Vagina (tissue), 2 donors: ENCODE measurements around the gene ZNF296. TPM values are rescaled to one million over a fixed set of nuclear protein-coding genes. Genes with fewer than 3 reads are reported as not detected.

ENCODE experiments used
- DNase-seq, 2 donors: peaks; one replicate each; pipeline ENCODE4 v3.0.0-alpha.2; 2017; ENCODE audit errors: extremely low spot score in 2 of 2
- H3K27ac ChIP-seq: fragments of 200-600 bp; sonication (generic); one replicate; pipeline ENCODE4 v1.5.1; 2019
- H3K27me3 ChIP-seq: fragments of 200-600 bp; sonication (generic); one replicate; pipeline ENCODE4 v1.5.1; 2019
- H3K36me3 ChIP-seq, 2 donors: fragments of 200-600 bp; sonication (generic); one replicate each; pipeline ENCODE4 v1.5.1; 2017 to 2019
- H3K4me1 ChIP-seq: fragments of 200-600 bp; sonication (generic); one replicate; pipeline ENCODE4 v1.5.1; 2019
- H3K4me3 ChIP-seq, 2 donors: fragments of 200-600 bp; sonication (generic); 1 replicate in 1 of 2; 2 replicates in 1 of 2; pipeline ENCODE4 v1.5.1; 2016 to 2019
- H3K9me3 ChIP-seq: fragments of 200-600 bp; sonication (generic); one replicate; pipeline ENCODE4 v1.5.1; 2019
- CTCF ChIP-seq, 3 experiments: fragments of 450-650 bp in 2 of 3; fragments of 200-600 bp in 1 of 3; sonication (generic) in 1 of 3; IDR thresholded peaks; one replicate each; pipeline ENCODE4 v1.5.1; 2017 to 2019; ENCODE audit warnings: antibody characterized with exemption in 3 of 3, mild to moderate bottlenecking in 2 of 3, moderate library complexity in 2 of 3
- POLR2A ChIP-seq, 2 donors: fragments of 450-650 bp; IDR thresholded peaks; one replicate each; pipeline ENCODE4 v1.6.1; 2017; ENCODE audit warnings: antibody characterized with exemption in 2 of 2, mild to moderate bottlenecking in 2 of 2, moderate library complexity in 2 of 2
- POLR2AphosphoS5 ChIP-seq, 2 donors: sonication (generic); formaldehyde crosslinking; IDR thresholded peaks; one replicate each; pipeline ENCODE4 v1.9.0; 2017; ENCODE audit warnings: antibody characterized with exemption in 2 of 2, mild to moderate bottlenecking in 2 of 2, low read depth in 1 of 2; ENCODE audit not compliant: insufficient read depth in 1 of 2
- intact Hi-C: fragments of 100-400 bp; cut with DNase I; formaldehyde crosslinking; loops from one replicate; pipeline ENCODE4 v1.15.1; 2023
- total RNA-seq: library from RNA; depleted of rRNA; stranded (reverse); fragments of >200 nt; gene quantifications from one replicate; pipeline ENCODE4 v1.2.3, GENCODE V29; 2016

The ZNF296 gene
- total RNA-seq, 1 donor from 2014 or later = 5.6 TPM

DNA sequence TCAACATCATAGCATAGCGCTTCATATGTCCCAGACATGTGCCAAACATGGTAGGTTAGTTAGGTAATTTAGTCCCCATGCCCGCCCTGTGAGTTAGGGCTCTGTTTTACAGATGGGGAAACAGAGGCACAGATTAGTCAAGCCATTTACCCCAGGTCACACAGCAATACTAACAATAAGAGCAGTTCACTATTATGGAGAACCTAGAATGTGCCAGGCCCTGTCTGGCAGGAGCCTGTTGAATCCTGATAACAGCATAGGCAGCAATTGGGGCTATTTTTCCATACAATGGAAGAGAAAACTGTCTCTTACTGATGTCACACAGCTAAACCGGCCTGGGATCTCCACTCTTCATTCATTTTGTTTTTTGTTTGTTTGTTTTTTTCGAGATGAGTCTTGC lies 10.2 kb upstream of the ZNF296 start:
- no peak for DNase-seq
- H3K36me3 ChIP-seq = peaks cover 0 to 20% of the 10 kb centered on the region in 2 donors
- TF ChIP-seq POLR2A (IDR thresholded peaks at IDR 0.05) (no peak), CTCF (IDR thresholded peaks at IDR 0.05) (no peak), POLR2AphosphoS5 (IDR thresholded peaks at IDR 0.05; ENCODE audit: insufficient read depth in 1 of 2, low read depth in 1 of 2) (no peak)
- H3K4me3 ChIP-seq = no peak overlapping the region
- no peak overlapping the region for H3K27ac ChIP-seq
- H3K4me1 ChIP-seq = peaks cover 9% of the 10 kb centered on the region
- H3K9me3 ChIP-seq = no peaks in the 10 kb centered on the region
- H3K27me3 ChIP-seq = no peaks in the 10 kb centered on the region
- intact Hi-C loops = no loop called here

DNA sequence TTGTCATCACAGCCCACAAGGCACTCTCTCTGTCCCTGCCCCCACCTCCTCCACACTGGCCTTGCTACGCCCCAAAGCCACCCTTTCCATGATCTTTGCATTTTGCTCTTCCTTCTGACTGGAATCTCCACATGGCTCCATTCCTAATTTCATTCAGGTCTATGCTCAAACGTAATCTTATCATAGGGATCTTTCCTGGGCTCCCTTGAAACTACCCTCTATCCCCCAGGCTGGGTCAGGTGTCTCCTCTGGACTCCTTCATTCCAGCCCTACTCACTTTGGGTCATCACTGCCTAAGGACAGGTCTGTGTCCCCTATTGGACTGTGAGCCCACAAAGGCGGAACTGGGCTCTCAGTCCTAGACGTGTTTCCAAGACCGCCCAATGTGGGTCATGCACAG lies 5.9 kb upstream of the ZNF296 start:
- Histone ChIP-seq H3K4me1 (peaks cover 31% of the 10 kb centered on the region), H3K27me3 (no peaks in the 10 kb centered on the region), H3K4me3 (no peak overlapping the region), H3K9me3 (no peaks in the 10 kb centered on the region), H3K27ac (no peak overlapping the region), H3K36me3 (no peaks in the 10 kb centered on the region)
- TF ChIP-seq CTCF (IDR thresholded peaks at IDR 0.05) (no peak), POLR2A (IDR thresholded peaks at IDR 0.05) (no peak), POLR2AphosphoS5 (IDR thresholded peaks at IDR 0.05; ENCODE audit: insufficient read depth in 1 of 2, low read depth in 1 of 2) (no peak)
- DNase-seq = no peak
- intact Hi-C loops = no loop called here

DNA sequence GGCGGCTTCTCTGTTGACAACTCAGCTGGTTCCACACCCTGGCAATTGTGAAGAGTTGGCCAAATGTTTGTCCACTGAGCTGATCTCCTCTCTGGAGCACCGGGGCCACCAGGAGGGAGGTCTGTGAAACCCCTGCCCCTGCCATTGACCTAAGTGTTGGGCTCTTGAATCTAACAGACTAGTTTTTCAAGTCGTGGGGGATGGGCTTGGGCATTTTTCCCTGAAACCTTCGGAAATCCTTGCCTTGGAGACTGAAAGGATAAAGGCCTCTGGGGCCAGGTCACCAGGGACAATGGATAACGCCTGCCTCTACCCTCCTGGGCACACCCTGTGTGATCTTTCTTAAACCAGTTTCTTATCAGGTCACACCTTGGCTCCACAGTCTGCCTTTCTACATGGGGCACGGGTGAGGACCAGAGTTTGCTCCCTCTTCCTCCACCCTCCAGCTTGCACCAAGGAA lies 3.7 kb upstream of the ZNF296 start:
- Histone ChIP-seq H3K4me3 (peak overlapping the region; percentile 58 to 77), H3K27me3 (no peaks in the 10 kb centered on the region), H3K4me1 (peaks cover 45% of the 10 kb centered on the region), H3K27ac (peak overlapping the region; percentile 58), H3K9me3 (no peaks in the 10 kb centered on the region), H3K36me3 (no peaks in the 10 kb centered on the region)
- TF ChIP-seq POLR2A (IDR thresholded peaks at IDR 0.05) (no peak), CTCF (IDR thresholded peaks at IDR 0.05) (no peak), POLR2AphosphoS5 (IDR thresholded peaks at IDR 0.05; ENCODE audit: insufficient read depth in 1 of 2, low read depth in 1 of 2) (no peak)
- intact Hi-C loops = no loop called here
- DNase-seq = no peak

DNA sequence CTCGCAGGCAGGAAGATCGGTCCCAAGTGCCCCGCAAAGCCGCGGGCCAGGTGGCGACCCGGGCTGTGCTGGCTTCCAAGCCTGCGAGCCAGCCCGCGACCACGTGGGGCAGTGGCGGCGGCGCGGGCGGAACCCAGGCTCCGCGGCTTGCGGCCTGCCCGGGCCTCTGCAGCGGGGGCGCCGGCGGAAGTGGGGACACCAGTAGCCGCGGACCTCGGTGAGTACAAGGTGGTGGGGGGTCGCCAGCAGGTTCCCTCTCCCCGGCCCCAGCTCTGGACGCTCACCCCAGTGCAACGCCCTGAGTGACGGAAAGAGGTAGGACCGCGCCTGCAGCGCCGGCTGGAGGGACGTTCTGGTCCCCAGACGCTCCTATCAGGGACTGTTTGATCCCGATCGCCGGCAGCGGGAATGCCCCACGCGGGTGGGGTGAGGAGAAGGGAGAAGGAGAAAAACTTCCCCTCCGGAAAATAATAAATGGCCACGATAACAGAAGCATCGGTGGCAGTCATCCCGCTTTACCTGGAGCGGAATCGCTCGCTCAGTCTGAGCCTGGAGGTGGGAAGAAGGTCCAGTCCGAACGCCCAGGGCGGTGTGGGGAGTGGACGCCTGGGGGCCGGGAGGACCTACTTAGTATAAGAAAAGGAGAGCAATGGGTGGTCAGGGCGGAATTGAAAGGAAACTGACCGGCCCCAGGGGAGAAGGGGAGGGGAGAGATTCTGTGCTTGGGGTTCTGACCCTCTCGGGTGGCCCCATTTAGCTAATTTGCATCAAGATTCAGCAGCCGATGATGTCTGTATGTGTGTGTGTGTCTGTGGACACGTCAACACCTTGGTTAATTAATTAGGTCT lies 3.0 kb upstream of the ZNF296 start, which contains the start of gene GEMIN7:
Gene GEMIN7, plus strand, starts transcription at position 198 of the 848 bp plus-strand sequence. CDS start 10,855 bp downstream, outside the sequence.
- Histone ChIP-seq H3K27me3 (no peaks in the 10 kb centered on the region), H3K36me3 (no peaks in the 10 kb centered on the region), H3K27ac (peak within 1 kb of the TSS; percentile 58), H3K4me3 (peak within 1 kb of the TSS; percentile 58 to 77), H3K9me3 (no peaks in the 10 kb centered on the region), H3K4me1 (peaks cover 48% of the 10 kb centered on the region)
- intact Hi-C loops = no loop called here
- no peak for DNase-seq
- TF ChIP-seq POLR2AphosphoS5 (IDR thresholded peaks at IDR 0.05; ENCODE audit: insufficient read depth in 1 of 2, low read depth in 1 of 2) = peak in 1 of 2 donors; percentile 68
- TF ChIP-seq CTCF (IDR thresholded peaks at IDR 0.05) = no peak
- no peak for TF ChIP-seq POLR2A (IDR thresholded peaks at IDR 0.05)
